ENCODE measurements around the gene ZNF385A.

ZNF385A gene

GRCh38 chr12:54369597-54370131, 14.9 kb downstream of the ZNF385A start:
- peaks cover 19% of the 10 kb centered on the region for H3K4me1 ChIP-seq (ENCODE audit: insufficient read depth, low read length)
- no peak overlapping the region for H3K9ac ChIP-seq (ENCODE audit: low read depth, low read length)
- no peak overlapping the region for H3K27ac ChIP-seq (ENCODE audit: low read length)
- TF ChIP-seq EZH2 (IDR thresholded peaks at IDR 0.05; ENCODE audit: borderline replicate concordance, low read depth, low read length, severe bottlenecking): no peak
- TF ChIP-seq CTCF (IDR thresholded peaks at IDR 0.05; ENCODE audit: borderline replicate concordance, extremely low read depth, low read length, poor library complexity, severe bottlenecking): no peak
- no peaks in the 10 kb centered on the region for H4K20me1 ChIP-seq (ENCODE audit: insufficient read depth, low read length)
- H3K79me2 ChIP-seq (ENCODE audit: insufficient read depth, low read length): no peaks in the 10 kb centered on the region
- ATAC-seq (ENCODE audit: insufficient read depth, low read depth): no peak
- no peak overlapping the region for H2AFZ ChIP-seq (ENCODE audit: low read depth, low read length)
- no peaks in the 10 kb centered on the region for H3K36me3 ChIP-seq (ENCODE audit: insufficient read depth, low read length)
- H3K4me3 ChIP-seq (ENCODE audit: low read depth in 1 of 2, low read length in 2 of 2): no peak overlapping the region
- H3K27me3 ChIP-seq (ENCODE audit: insufficient read depth, low read length, poor library complexity): no peaks in the 10 kb centered on the region
- no peaks in the 10 kb centered on the region for H3K9me3 ChIP-seq (ENCODE audit: insufficient read depth, low read length, severe bottlenecking)
- DNase-seq: no peak
- H3K4me2 ChIP-seq (ENCODE audit: insufficient read depth, low read length): no peak overlapping the region

GRCh38 chr12:54368709-54369596, 15.6 kb downstream of the ZNF385A start:
- no peaks in the 10 kb centered on the region for H4K20me1 ChIP-seq (ENCODE audit: insufficient read depth, low read length)
- H2AFZ ChIP-seq (ENCODE audit: low read depth, low read length): peak overlapping the region; percentile 76
- TF ChIP-seq EZH2 (IDR thresholded peaks at IDR 0.05; ENCODE audit: borderline replicate concordance, low read depth, low read length, severe bottlenecking): no peak
- peak; percentile 96 for TF ChIP-seq CTCF (IDR thresholded peaks at IDR 0.05; ENCODE audit: borderline replicate concordance, extremely low read depth, low read length, poor library complexity, severe bottlenecking)
- peak overlapping the region; percentile 33; the same call in 1 of the 2 replicates for H3K27ac ChIP-seq (ENCODE audit: low read length)
- H3K4me2 ChIP-seq (ENCODE audit: insufficient read depth, low read length): peak overlapping the region; percentile 61
- ATAC-seq (ENCODE audit: insufficient read depth, low read depth) (peak; percentile 99), DNase-seq (peak; percentile 91)
- peak overlapping the region in 1 of 2 experiments; percentile 42; a peak in 2 of 4 replicates for H3K4me3 ChIP-seq (ENCODE audit: low read depth in 1 of 2, low read length in 2 of 2)
- H3K79me2 ChIP-seq (ENCODE audit: insufficient read depth, low read length): no peaks in the 10 kb centered on the region
- no peaks in the 10 kb centered on the region for H3K36me3 ChIP-seq (ENCODE audit: insufficient read depth, low read length)
- H3K27me3 ChIP-seq (ENCODE audit: insufficient read depth, low read length, poor library complexity): no peaks in the 10 kb centered on the region
- peak overlapping the region; percentile 45 for H3K9ac ChIP-seq (ENCODE audit: low read depth, low read length)
- peaks cover 19% of the 10 kb centered on the region for H3K4me1 ChIP-seq (ENCODE audit: insufficient read depth, low read length)
- H3K9me3 ChIP-seq (ENCODE audit: insufficient read depth, low read length, severe bottlenecking): no peaks in the 10 kb centered on the region

- Histone ChIP-seq H3K36me3 (ENCODE audit: insufficient read depth, low read length) (no peaks in the 10 kb centered on the region), H3K9me3 (ENCODE audit: insufficient read depth, low read length, severe bottlenecking) (no peaks in the 10 kb centered on the region), H3K4me2 (ENCODE audit: insufficient read depth, low read length) (peak overlapping the region; percentile 61), H3K79me2 (ENCODE audit: insufficient read depth, low read length) (no peaks in the 10 kb centered on the region), H4K20me1 (ENCODE audit: insufficient read depth, low read length) (no peaks in the 10 kb centered on the region), H3K4me3 (ENCODE audit: low read depth in 1 of 2, low read length in 2 of 2) (peak overlapping the region in 1 of 2 experiments; percentile 42; a peak in 2 of 4 replicates), H3K9ac (ENCODE audit: low read depth, low read length) (peak overlapping the region; percentile 45), H3K27me3 (ENCODE audit: insufficient read depth, low read length, poor library complexity) (no peaks in the 10 kb centered on the region), H3K27ac (ENCODE audit: low read length) (peak overlapping the region; percentile 33; the same call in 1 of the 2 replicates), H2AFZ (ENCODE audit: low read depth, low read length) (peak overlapping the region; percentile 76), H3K4me1 (ENCODE audit: insufficient read depth, low read length) (peaks cover 19% of the 10 kb centered on the region)
- no peak for TF ChIP-seq CTCF (IDR thresholded peaks at IDR 0.05; ENCODE audit: borderline replicate concordance, extremely low read depth, low read length, poor library complexity, severe bottlenecking)
- ATAC-seq (ENCODE audit: insufficient read depth, low read depth) (peak; percentile 39; the same call in 2 of the 3 replicates), DNase-seq (no peak)
These were observed 16.4 kb downstream of the ZNF385A start for GRCh38 chr12:54368025-54368708.

Data from DND-41 (cell line).